SK-N-SH (cell line): ENCODE measurements around the gene PRRX1. TPM values are rescaled to one million over a fixed set of nuclear protein-coding genes. Genes with fewer than 3 reads are reported as not detected.
A peak's percentile ranks its signal among the peaks of the same experiment; 100 is the strongest.

Experiments
- CTCF ChIA-PET: fragments of 300-600, 350-600 bp; formaldehyde crosslinking; extraction: SDS; loops from one replicate; lab custom pipeline; 2021; lab: Yijun Ruan, JAX
- POLR2A ChIA-PET: fragments of 350-600 bp; sonication (Branson Sonifier 250); formaldehyde crosslinking; extraction: SDS; loops from one replicate; lab custom pipeline; 2020; ENCODE audit warnings: antibody characterized with exemption, inconsistent platforms; lab: Yijun Ruan, JAX
- DNase-seq: peaks from one replicate; pipeline ENCODE4 v3.0.0; 2012
- H2AFZ ChIP-seq: fragments of 200-600 bp; sonication (generic); 2 replicates; pipeline ENCODE4 v1.8.1; 2016; ENCODE audit warnings: antibody characterized with exemption, mild to moderate bottlenecking, low read depth
- H3F3A ChIP-seq: fragments of 200-600 bp; sonication (generic); replicated peaks from 2 replicates; pipeline ENCODE3; 2016; ENCODE audit warnings: antibody characterized with exemption, mild to moderate bottlenecking; ENCODE audit not compliant: insufficient read depth
- H3K27ac ChIP-seq, 2 experiments: fragments of 200-500 bp in 1 of 2; fragments of 200-600 bp in 1 of 2; sonication (Bioruptor generic) in 1 of 2; sonication (generic), shearing (Covaris generic) in 1 of 2; 2 replicates each; pipeline versions ENCODE4 v1.5.1 to v1.6.1; 2014 to 2016; ENCODE audit warnings: low read depth in 2 of 2, inconsistent platforms in 1 of 2, low read length in 1 of 2, mild to moderate bottlenecking in 1 of 2, mixed read lengths in 1 of 2
- H3K27me3 ChIP-seq: fragments of 200-600 bp; sonication (generic), shearing (Covaris generic); 2 replicates; pipeline ENCODE4 v1.6.1; 2016; ENCODE audit warnings: mixed run types; ENCODE audit not compliant: insufficient read depth
- H3K36me3 ChIP-seq, 2 experiments: fragments of 200-500 bp in 1 of 2; fragments of 200-600 bp in 1 of 2; sonication (Bioruptor generic) in 1 of 2; sonication (generic) in 1 of 2; replicated peaks in 1 of 2; 2 replicates each; pipeline versions ENCODE3 to v1.5.1; 2014 to 2016; ENCODE audit warnings: low read length in 1 of 2, mild to moderate bottlenecking in 1 of 2; ENCODE audit not compliant: insufficient read depth in 2 of 2, control insufficient read depth in 1 of 2
- H3K4me1 ChIP-seq, 2 experiments: fragments of 200-500 bp in 1 of 2; fragments of 200-600 bp in 1 of 2; sonication (Bioruptor generic) in 1 of 2; sonication (generic), shearing (Covaris generic) in 1 of 2; 2 replicates each; pipeline versions ENCODE4 v1.5.1 to v1.6.1; 2014 to 2016; ENCODE audit warnings: low read depth in 1 of 2, low read length in 1 of 2, mixed run types in 1 of 2; ENCODE audit not compliant: insufficient read depth in 2 of 2, control insufficient read depth in 1 of 2
- H3K4me2 ChIP-seq: fragments of 200-600 bp; sonication (generic), shearing (Covaris generic); 2 replicates; pipeline ENCODE4 v1.6.1; 2017; ENCODE audit warnings: mixed run types
- H3K4me3 ChIP-seq, 2 experiments: fragments of 200-500 bp in 1 of 2; fragments of 200-600 bp in 1 of 2; sonication (Bioruptor generic) in 1 of 2; sonication (generic), shearing (Covaris generic) in 1 of 2; 2 replicates each; pipeline versions ENCODE4 v1.5.1 to v1.8.1; 2014 to 2016; ENCODE audit warnings: low read depth in 2 of 2, inconsistent platforms in 1 of 2, low read length in 1 of 2, mild to moderate bottlenecking in 1 of 2, mixed read lengths in 1 of 2, moderate library complexity in 1 of 2
- H3K79me2 ChIP-seq: fragments of 200-600 bp; sonication (generic); 2 replicates; pipeline ENCODE4 v1.8.1; 2017; ENCODE audit warnings: mild to moderate bottlenecking; ENCODE audit not compliant: insufficient read depth
- H3K9ac ChIP-seq: fragments of 200-600 bp; sonication (generic); 2 replicates; pipeline ENCODE4 v1.6.1; 2017; ENCODE audit warnings: mixed run types
- H3K9me2 ChIP-seq: fragments of 200-600 bp; sonication (generic); 2 replicates; pipeline ENCODE4 v1.6.1; 2017; ENCODE audit warnings: mixed run types
- H3K9me3 ChIP-seq: fragments of 200-600 bp; sonication (generic); 2 replicates; pipeline ENCODE4 v1.6.1; 2017; ENCODE audit warnings: mixed run types, mild to moderate bottlenecking, moderate library complexity
- H4K20me1 ChIP-seq: fragments of 200-600 bp; sonication (generic); 2 replicates; pipeline ENCODE4 v1.6.1; 2017; ENCODE audit warnings: mild to moderate bottlenecking, mixed run types; ENCODE audit not compliant: insufficient read depth
- CHD2 ChIP-seq: fragments of 150-350 bp; IDR thresholded peaks from 2 replicates; pipeline ENCODE4 v1.6.1; 2018; ENCODE audit warnings: low read length; ENCODE audit not compliant: partially characterized antibody
- CTCF ChIP-seq: fragments of 200-600 bp; sonication (generic); IDR thresholded peaks from 2 replicates; pipeline ENCODE4 v1.6.1; 2017; ENCODE audit warnings: antibody characterized with exemption, mild to moderate bottlenecking, moderate library complexity
- FOSL2 ChIP-seq: IDR thresholded peaks from 2 replicates; pipeline ENCODE4 v1.4.0; 2012; ENCODE audit warnings: low read depth, mild to moderate bottlenecking, moderate library complexity, borderline replicate concordance
- FOXM1 ChIP-seq: IDR thresholded peaks from 2 replicates; pipeline ENCODE4 v1.4.0; 2012; ENCODE audit warnings: low read depth, mild to moderate bottlenecking
- GABPA ChIP-seq: IDR thresholded peaks from 2 replicates; pipeline ENCODE4 v1.4.0; 2012; ENCODE audit warnings: low read depth, mild to moderate bottlenecking
- GATA2 ChIP-seq: sonication (generic); formaldehyde crosslinking; IDR thresholded peaks from 2 replicates; pipeline ENCODE4 v1.5.0; 2020; ENCODE audit warnings: mild to moderate bottlenecking, missing genetic modification reagents
- MEF2A ChIP-seq: IDR thresholded peaks from 2 replicates; pipeline ENCODE4 v1.4.0; 2012; ENCODE audit warnings: low read depth, borderline replicate concordance
- RAD21 ChIP-seq: IDR thresholded peaks from 2 replicates; pipeline ENCODE4 v1.6.1; 2012; ENCODE audit warnings: mild to moderate bottlenecking, low read length
- REST ChIP-seq: IDR thresholded peaks from 2 replicates; pipeline ENCODE4 v1.6.1; 2012; ENCODE audit warnings: mild to moderate bottlenecking, low read depth, low read length, moderate library complexity
- SIN3A ChIP-seq: IDR thresholded peaks from 2 replicates; pipeline ENCODE4 v1.6.1; 2012; ENCODE audit warnings: low read depth, mild to moderate bottlenecking, low read length, moderate library complexity, borderline replicate concordance
- TAF1 ChIP-seq: IDR thresholded peaks from 2 replicates; pipeline ENCODE4 v1.6.1; 2012; ENCODE audit warnings: low read depth, mild to moderate bottlenecking, low read length, moderate library complexity, borderline replicate concordance
- TCF12 ChIP-seq: IDR thresholded peaks from 2 replicates; pipeline ENCODE4 v1.4.0; 2012
- YY1 ChIP-seq: IDR thresholded peaks from 2 replicates; pipeline ENCODE4 v1.4.0; 2012; ENCODE audit warnings: low read depth, mild to moderate bottlenecking
- WGBS: methylation state at CpG from one replicate; pipeline ENCODE4 v1.1.6; 2017; ENCODE audit warnings: low lambda C conversion rate; 5-methylcytosine and 5-hydroxymethylcytosine counted together
- polyA plus RNA-seq, 3 experiments: library from polyadenylated mRNA; depleted of rRNA; stranded (reverse); fragments of >200 nt; gene quantifications; 2 replicates each; pipeline ENCODE4 v1.2.3, GENCODE V29; 2012

PRRX1 gene
- polyA plus RNA-seq, 1 of the 3 experiments (the other 2 are of a cell fraction) = 356 TPM

- TF ChIP-seq MEF2A (0 out of 2 replicates have a peak, but pooled peaks have one; percentile 60), CHD2 (no peak), TAF1 (no peak), CTCF (no peak), TCF12 (peak; percentile 57), GABPA (no peak), FOXM1 (no peak), FOSL2 (peak; percentile 28; the same call in 1 of the 2 replicates), RAD21 (no peak), YY1 (no peak), GATA2 (CRISPR knock-in tag) (no peak)
These were observed 65.5 kb downstream of the PRRX1 start (continued) for GRCh38 chr1:170729225-170730002.

GRCh38 chr1:170730014-170730413 lies 66.1 kb downstream of the PRRX1 start:
- H3K4me2 ChIP-seq = peak overlapping the region; percentile 50
- peak overlapping the region; percentile 79 to 91 for H3K27ac ChIP-seq
- POLR2A ChIA-PET = no interaction called here
- no peak overlapping the region; a peak in 1 of 4 replicates for H3K4me3 ChIP-seq
- peaks cover 91% of the 10 kb centered on the region for H3F3A ChIP-seq
- no peak for TF ChIP-seq FOSL2
- no peak for TF ChIP-seq TCF12
- TF ChIP-seq REST = no peak
- no peak for TF ChIP-seq GATA2 (CRISPR knock-in tag)
- no peak for TF ChIP-seq SIN3A
- TF ChIP-seq, all 33 proteins: peak for 0
- peaks cover 75 to 95% of the 10 kb centered on the region in 2 experiments for H3K36me3 ChIP-seq
- H3K79me2 ChIP-seq = peaks cover 91% of the 10 kb centered on the region
- peaks cover 39 to 46% of the 10 kb centered on the region in 2 experiments for H3K4me1 ChIP-seq
- peak overlapping the region; percentile 37; the same call in 1 of the 2 replicates for H3K9ac ChIP-seq
- no peaks in the 10 kb centered on the region for H3K9me3 ChIP-seq
- H4K20me1 ChIP-seq = no peaks in the 10 kb centered on the region
- no peak for DNase-seq
- no peaks in the 10 kb centered on the region for H3K27me3 ChIP-seq
- 14% methylated on average over 6 of the region's 6 CpGs for WGBS
- no peak overlapping the region for H2AFZ ChIP-seq
- CTCF ChIA-PET = no interaction called here
- no peaks in the 10 kb centered on the region for H3K9me2 ChIP-seq
